Mammary epithelial cell (primary cell): ENCODE results near the gene SLC8A3.

Experiments used
- CTCF ChIP-seq, 2 donors: IDR thresholded peaks in 1 of 2; conservative IDR thresholded peaks in 1 of 2; 2 replicates each; pipeline ENCODE4 v1.5.1; 2011 to 2012; ENCODE audit warnings: inconsistent platforms in 2 of 2, low read length in 2 of 2, mild to moderate bottlenecking in 2 of 2, control low read depth in 1 of 2, low read depth in 1 of 2; ENCODE audit not compliant: insufficient read depth in 1 of 2; ENCODE audit errors: extremely low read depth in 1 of 2
- EZH2 ChIP-seq: IDR thresholded peaks from 2 replicates; pipeline ENCODE4 v1.6.1; 2012; ENCODE audit warnings: low read length, inconsistent platforms, borderline replicate concordance

- no peak for TF ChIP-seq CTCF (conservative IDR thresholded peaks at IDR 0.05 in 1 of 2, IDR thresholded peaks at IDR 0.05 in 1 of 2; ENCODE audit: extremely low read depth in 1 of 2, insufficient read depth in 1 of 2, low read depth in 1 of 2, low read length in 2 of 2)
- TF ChIP-seq EZH2, result no peak
Observed at GRCh38 chr14:70100071-70100470, 88.7 kb downstream of the SLC8A3 start.
